Fibroblast of lung (primary cell): ENCODE measurements around the gene SUMF1.

Source experiments
- CTCF ChIP-seq, 2 donors: IDR thresholded peaks in 1 of 2; conservative IDR thresholded peaks in 1 of 2; 1 replicate in 1 of 2; 2 replicates in 1 of 2; pipeline ENCODE4 v1.5.1; 2011 to 2012; ENCODE audit warnings: low read length in 2 of 2, control low read depth in 1 of 2, inconsistent platforms in 1 of 2, low read depth in 1 of 2, mild to moderate bottlenecking in 1 of 2
- EZH2 ChIP-seq: IDR thresholded peaks from 2 replicates; pipeline ENCODE4 v1.5.1; 2012; ENCODE audit warnings: low read length, control low read depth, mild to moderate bottlenecking; ENCODE audit errors: missing control alignments

- TF ChIP-seq CTCF (conservative IDR thresholded peaks at IDR 0.05 in 1 of 2, IDR thresholded peaks at IDR 0.05 in 1 of 2; ENCODE audit: low read depth in 1 of 2, low read length in 2 of 2) (no peak), EZH2 (no peak)
Observed at GRCh38 chr3:4358273-4358672, 108.8 kb downstream of the SUMF1 start.
